Endothelial cell of umbilical vein (primary cell): ENCODE results near the gene DDRGK1. TPM values are rescaled to one million over a fixed set of nuclear protein-coding genes. Genes with fewer than 3 reads are reported as not detected.

Source experiments
- BruUV-seq: library from RNA; stranded (reverse); fragments of 400-500 nt; replicated peaks from 2 replicates; lab custom pipeline; 2021; lab: Mats Ljungman, UMichigan
- CTCF ChIA-PET: fragments of 300-600, 350-600 bp; sonication (Branson Sonifier 250); formaldehyde crosslinking; loops from one replicate; lab custom pipeline; 2021; ENCODE audit warnings: antibody characterized with exemption, inconsistent platforms; lab: Charles Lee
- POLR2A ChIA-PET: fragments of 300-600, 350-600 bp; sonication (Branson Sonifier 250); formaldehyde crosslinking; loops from one replicate; lab custom pipeline; 2021; ENCODE audit warnings: antibody characterized with exemption, inconsistent platforms; lab: Charles Lee
- DNase-seq: peaks from one replicate; pipeline ENCODE4 v3.0.0-alpha.2; 2011; ENCODE audit warnings: low read depth, low spot score
- FAIRE-seq: peaks from 2 replicates; lab custom pipeline; 2011; peaks lifted over from hg19 to GRCh38; lab: Jason Lieb, UNC
- H2AFZ ChIP-seq: 2 replicates; pipeline ENCODE4 v1.6.0; 2012; ENCODE audit warnings: low read depth, low read length, control low read depth, inconsistent platforms
- H3K27ac ChIP-seq: 2 replicates; pipeline ENCODE4 v1.5.1; 2011; ENCODE audit warnings: low read depth, mild to moderate bottlenecking, control low read depth, low read length, moderate library complexity; ENCODE audit not compliant: insufficient read depth
- H3K27me3 ChIP-seq, 2 experiments: 2 replicates each; pipeline versions ENCODE4 v1.6.0 to v1.6.1; 2011; ENCODE audit warnings: low read length in 2 of 2, mixed read lengths in 1 of 2; ENCODE audit not compliant: control insufficient read depth in 2 of 2, insufficient read depth in 2 of 2
- H3K36me3 ChIP-seq, 2 experiments: 2 replicates in 1 of 2; 3 replicates in 1 of 2; pipeline ENCODE4 v1.5.1; 2011; ENCODE audit warnings: low read length in 2 of 2, mild to moderate bottlenecking in 1 of 2, moderate library complexity in 1 of 2; ENCODE audit not compliant: control insufficient read depth in 2 of 2, insufficient read depth in 2 of 2; ENCODE audit errors: extremely low read depth in 1 of 2
- H3K4me1 ChIP-seq: 3 replicates; pipeline ENCODE4 v1.5.1; 2011; ENCODE audit warnings: mild to moderate bottlenecking, low read length; ENCODE audit not compliant: control insufficient read depth, insufficient read depth; ENCODE audit errors: extremely low read depth
- H3K4me2 ChIP-seq: 2 replicates; pipeline ENCODE4 v1.6.1; 2011; ENCODE audit warnings: low read length, control low read depth, mixed read lengths; ENCODE audit not compliant: insufficient read depth
- H3K4me3 ChIP-seq, 3 experiments: fragments of 200-600 bp in 1 of 3; sonication (generic), shearing (Covaris generic) in 1 of 3; replicated peaks in 1 of 3; 2 replicates each; pipeline ENCODE4 v1.5.1; 2011 to 2016; ENCODE audit warnings: control low read depth in 3 of 3, low read length in 3 of 3, mild to moderate bottlenecking in 2 of 3, inconsistent platforms in 1 of 3, low read depth in 1 of 3, moderate library complexity in 1 of 3; ENCODE audit not compliant: insufficient read depth in 1 of 3
- H3K79me2 ChIP-seq: 2 replicates; pipeline ENCODE4 v1.6.0; 2012; ENCODE audit warnings: low read length, inconsistent platforms; ENCODE audit not compliant: control insufficient read depth, insufficient read depth
- H3K9ac ChIP-seq: replicated peaks from 2 replicates; pipeline ENCODE3; 2011; ENCODE audit warnings: low read length, control low read depth; ENCODE audit not compliant: insufficient read depth; ENCODE audit errors: extremely low read depth
- H3K9me1 ChIP-seq: replicated peaks from 3 replicates; pipeline ENCODE4 v1.6.0; 2011; ENCODE audit warnings: mild to moderate bottlenecking, low read length; ENCODE audit not compliant: control insufficient read depth, insufficient read depth; ENCODE audit errors: extremely low read depth
- H3K9me3 ChIP-seq: replicated peaks from 2 replicates; pipeline ENCODE4 v1.5.1; 2012; ENCODE audit warnings: low read length, inconsistent platforms; ENCODE audit not compliant: control insufficient read depth, insufficient read depth
- H4K20me1 ChIP-seq: replicated peaks from 2 replicates; pipeline ENCODE3; 2011; ENCODE audit warnings: mild to moderate bottlenecking, low read length; ENCODE audit not compliant: control insufficient read depth, insufficient read depth; ENCODE audit errors: extremely low read depth
- EZH2 ChIP-seq: IDR thresholded peaks from 2 replicates; pipeline ENCODE4 v1.6.1; 2012; ENCODE audit warnings: borderline replicate concordance, low read depth, mild to moderate bottlenecking, moderate library complexity, low read length, inconsistent platforms; ENCODE audit not compliant: severe bottlenecking
- FOS ChIP-seq: IDR thresholded peaks from 2 replicates; pipeline ENCODE4 v1.6.1; 2011; ENCODE audit warnings: mild to moderate bottlenecking, low read length, moderate library complexity, borderline replicate concordance; ENCODE audit not compliant: insufficient read depth
- JUN ChIP-seq: IDR thresholded peaks from 2 replicates; pipeline ENCODE4 v1.6.1; 2011; ENCODE audit warnings: borderline replicate concordance, low read depth; ENCODE audit not compliant: insufficient read length, insufficient read depth
- MYC ChIP-seq: IDR thresholded peaks from one replicate; pipeline ENCODE4 v1.6.1; 2011; ENCODE audit warnings: mild to moderate bottlenecking, low read depth, low read length
- POLR2AphosphoS5 ChIP-seq: IDR thresholded peaks from 2 replicates; pipeline ENCODE4 v1.6.1; 2012; ENCODE audit warnings: low read depth, mild to moderate bottlenecking, control low read depth, low read length, moderate library complexity; ENCODE audit not compliant: insufficient read depth
- dilution Hi-C: fragments of 300-500 bp; cut with MboI; formaldehyde crosslinking; loops from one replicate; pipeline ENCODE4 v1.15.0; 2019; ENCODE audit warnings: low sequenced_read_pairs; ENCODE audit not compliant: extremely low pct_ligation_motif_present
- intact Hi-C: fragments of 100-400 bp; cut with micrococcal nuclease; formaldehyde crosslinking; loops from one replicate; pipeline ENCODE4 v1.10.0; 2022
- polyA plus RNA-seq, 4 experiments: library from polyadenylated mRNA; depleted of rRNA in 3 of 4; stranded (reverse) in 3 of 4; unstranded in 1 of 4; fragments of >200 nt; gene quantifications; 2 replicates each; pipeline versions ENCODE4 v1.2.1 to v1.2.3, GENCODE V29; 2011 to 2012; ENCODE audit warnings: missing spikeins in 1 of 4
- total RNA-seq: library from RNA; stranded (reverse); gene quantifications from 2 replicates; pipeline ENCODE4 v1.2.3, GENCODE V29; 2021
- TF ChIP-seq, protein P1 (sequence below), 2 donors: IDR thresholded peaks; 1 replicate in 1 of 2; 2 replicates in 1 of 2; pipeline ENCODE4 v1.5.1; 2011; ENCODE audit warnings: low read length in 2 of 2, mild to moderate bottlenecking in 2 of 2, moderate library complexity in 2 of 2, control low read depth in 1 of 2, inconsistent platforms in 1 of 2, low read depth in 1 of 2; ENCODE audit not compliant: insufficient read depth in 1 of 2; ENCODE audit errors: extremely low read depth in 1 of 2

Gene DDRGK1
- total and polyA plus RNA-seq, 2 donors (not counting 3 experiments of a cell fraction or from before 2014, with no cell fraction given) = 48.5 to 54.0 TPM

DNA sequence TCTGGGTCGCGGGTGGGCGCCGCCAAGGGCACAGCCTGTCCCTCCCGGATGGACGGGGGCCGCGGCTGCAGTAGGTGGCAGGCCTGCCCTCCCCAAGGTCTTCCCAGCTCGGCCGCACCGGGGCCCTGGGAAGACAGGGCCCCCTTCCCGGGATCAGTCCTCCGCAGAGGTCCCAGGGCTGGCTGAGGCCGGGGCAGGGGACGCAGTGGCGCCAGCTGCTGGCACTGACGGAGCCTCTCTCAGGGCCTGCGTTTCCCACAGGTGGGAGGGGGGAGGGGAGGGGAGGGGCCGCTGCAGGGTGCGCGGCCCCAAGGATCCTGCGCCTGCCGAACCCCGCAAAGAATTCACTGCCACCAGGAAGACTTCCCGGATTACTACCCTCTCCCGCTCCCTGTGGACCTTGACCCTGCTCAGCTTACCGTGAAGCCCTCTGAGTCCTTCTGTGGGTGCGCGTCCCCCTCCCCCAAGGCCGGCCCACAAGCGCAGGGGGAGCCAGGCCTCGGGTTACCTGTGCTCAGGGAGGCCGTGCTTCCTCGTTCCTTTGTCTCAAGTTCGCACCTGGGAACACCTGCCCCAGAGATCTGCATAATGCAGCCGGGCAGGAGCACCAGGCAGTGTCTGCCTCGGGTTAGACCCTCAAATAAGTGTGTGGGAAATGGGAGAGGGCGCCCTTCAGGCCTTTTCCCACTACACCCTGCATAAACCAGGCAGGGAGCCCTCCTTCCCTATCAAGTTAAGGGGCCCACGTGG lies 36.2 kb downstream of the DDRGK1 start:
- no TSS peak for BruUV-seq
- intact Hi-C loops = no loop called here
- CTCF ChIA-PET = interaction anchor here (1.1 kb wide), 1 partner anchor 115 kb away, joined by 6 read pairs; no protein-coding TSS in a partner anchor
- TF ChIP-seq, protein P1, sequence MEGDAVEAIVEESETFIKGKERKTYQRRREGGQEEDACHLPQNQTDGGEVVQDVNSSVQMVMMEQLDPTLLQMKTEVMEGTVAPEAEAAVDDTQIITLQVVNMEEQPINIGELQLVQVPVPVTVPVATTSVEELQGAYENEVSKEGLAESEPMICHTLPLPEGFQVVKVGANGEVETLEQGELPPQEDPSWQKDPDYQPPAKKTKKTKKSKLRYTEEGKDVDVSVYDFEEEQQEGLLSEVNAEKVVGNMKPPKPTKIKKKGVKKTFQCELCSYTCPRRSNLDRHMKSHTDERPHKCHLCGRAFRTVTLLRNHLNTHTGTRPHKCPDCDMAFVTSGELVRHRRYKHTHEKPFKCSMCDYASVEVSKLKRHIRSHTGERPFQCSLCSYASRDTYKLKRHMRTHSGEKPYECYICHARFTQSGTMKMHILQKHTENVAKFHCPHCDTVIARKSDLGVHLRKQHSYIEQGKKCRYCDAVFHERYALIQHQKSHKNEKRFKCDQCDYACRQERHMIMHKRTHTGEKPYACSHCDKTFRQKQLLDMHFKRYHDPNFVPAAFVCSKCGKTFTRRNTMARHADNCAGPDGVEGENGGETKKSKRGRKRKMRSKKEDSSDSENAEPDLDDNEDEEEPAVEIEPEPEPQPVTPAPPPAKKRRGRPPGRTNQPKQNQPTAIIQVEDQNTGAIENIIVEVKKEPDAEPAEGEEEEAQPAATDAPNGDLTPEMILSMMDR (IDR thresholded peaks at IDR 0.05; ENCODE audit: extremely low read depth in 1 of 2, insufficient read depth in 1 of 2, low read depth in 1 of 2, low read length in 2 of 2) = peak in 1 of 2 donors; percentile 5
- peak; percentile 85 for TF ChIP-seq EZH2
- TF ChIP-seq POLR2AphosphoS5 = no peak
- no peak for TF ChIP-seq JUN
- Histone ChIP-seq H3K9me1 (no peaks in the 10 kb centered on the region), H3K36me3 (no peaks in the 10 kb centered on the region), H4K20me1 (no peaks in the 10 kb centered on the region), H3K4me3 (no peak overlapping the region), H3K79me2 (no peaks in the 10 kb centered on the region), H2AFZ (no peak overlapping the region), H3K9me3 (no peaks in the 10 kb centered on the region), H3K4me1 (no peaks in the 10 kb centered on the region), H3K27ac (no peak overlapping the region), H3K27me3 (peaks cover 13 to 19% of the 10 kb centered on the region in 2 experiments), H3K4me2 (no peak overlapping the region), H3K9ac (no peak overlapping the region)
- dilution Hi-C loops = no loop called here
- POLR2A ChIA-PET = no interaction called here
- no peak for FAIRE-seq
- DNase-seq = no peak

DNA sequence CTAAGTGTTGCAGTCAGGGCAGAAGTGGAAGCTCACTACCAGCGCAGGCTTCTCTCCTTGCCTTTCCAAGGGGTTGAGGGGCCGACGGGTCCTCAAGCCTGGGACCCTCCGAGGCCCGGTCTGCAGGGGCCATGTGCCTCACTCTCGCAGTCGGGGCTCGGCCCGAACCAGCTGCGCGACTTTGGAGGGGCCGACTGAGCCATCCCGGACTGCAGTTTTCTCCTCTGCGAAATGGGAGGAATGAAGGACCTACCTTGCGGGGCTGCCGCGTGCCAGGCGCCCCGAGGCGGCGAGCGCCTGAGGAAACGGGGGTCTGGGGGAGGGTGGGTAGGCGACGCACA lies 36.8 kb downstream of the DDRGK1 start:
- TF ChIP-seq EZH2 (peak; percentile 89), MYC (no peak), FOS (no peak)
- Histone ChIP-seq H3K79me2 (no peaks in the 10 kb centered on the region), H3K27me3 (peaks cover 13 to 19% of the 10 kb centered on the region in 2 experiments), H3K4me1 (no peaks in the 10 kb centered on the region), H3K9me1 (no peaks in the 10 kb centered on the region), H3K9ac (no peak overlapping the region), H3K36me3 (no peaks in the 10 kb centered on the region), H3K9me3 (no peaks in the 10 kb centered on the region), H3K27ac (no peak overlapping the region), H3K4me2 (no peak overlapping the region), H2AFZ (no peak overlapping the region), H4K20me1 (no peaks in the 10 kb centered on the region), H3K4me3 (no peak overlapping the region)
- BruUV-seq = no TSS peak
- dilution Hi-C loops (no loop called here), intact Hi-C loops (no loop called here)
- ChIA-PET POLR2A (no interaction called here), CTCF (no interaction called here)
- FAIRE-seq (no peak), DNase-seq (no peak)
